Right lobe of liver (tissue), 6 donors: Measurements from ENCODE around the gene SEMA7A. TPM values are rescaled to one million over a fixed set of nuclear protein-coding genes. Genes with fewer than 3 reads are reported as not detected.

Source experiments
- ATAC-seq, 4 donors: fragments of 200-7000 bp; cut with Tn5 transposase; one replicate each; pipeline ENCODE4 v1.9.1; 2020; ENCODE audit warnings: mild to moderate bottlenecking in 4 of 4, moderate library complexity in 4 of 4
- DNase-seq, 3 donors: peaks; one replicate each; pipeline ENCODE4 v3.0.0-alpha.2; 2020
- H3K27ac ChIP-seq, 3 donors: fragments of 200-600 bp; one replicate each; pipeline ENCODE4 v1.8.0; 2022
- H3K27me3 ChIP-seq, 2 donors: fragments of 200-600 bp; one replicate each; pipeline ENCODE4 v1.8.0; 2022
- H3K36me3 ChIP-seq, 4 donors: fragments of 200-600 bp; sonication (generic) in 1 of 4; one replicate each; pipeline versions ENCODE4 v1.5.1 to v1.8.0; 2017 to 2022; ENCODE audit warnings: control low read depth in 1 of 4
- H3K4me1 ChIP-seq, 4 donors: fragments of 200-600 bp; sonication (generic) in 1 of 4; one replicate each; pipeline versions ENCODE4 v1.5.1 to v1.8.0; 2017 to 2022; ENCODE audit warnings: control low read depth in 1 of 4
- H3K4me3 ChIP-seq, 3 donors: fragments of 200-600 bp; one replicate each; pipeline ENCODE4 v1.8.0; 2022
- H3K9me3 ChIP-seq, 4 donors: fragments of 200-600 bp; sonication (generic) in 1 of 4; one replicate each; pipeline versions ENCODE4 v1.5.1 to v1.8.0; 2017 to 2022; ENCODE audit warnings: control low read depth in 1 of 4
- CTCF ChIP-seq, 4 donors: fragments of 200-600 bp in 3 of 4; fragments of 450-650 bp in 1 of 4; IDR thresholded peaks; one replicate each; pipeline versions ENCODE4 v1.5.1 to v1.8.0; 2016 to 2022; ENCODE audit warnings: antibody characterized with exemption in 4 of 4, mild to moderate bottlenecking in 2 of 4
- POLR2A ChIP-seq: fragments of 450-650 bp; IDR thresholded peaks from one replicate; pipeline ENCODE4 v1.6.1; 2017; ENCODE audit warnings: antibody characterized with exemption, mild to moderate bottlenecking
- WGBS: methylation state at CpG from one replicate; pipeline ENCODE4 v1.1.6; 2018; ENCODE audit warnings: low coverage, low lambda C conversion rate; ENCODE audit not compliant: insufficient coverage; ENCODE audit errors: missing lambda C conversion rate; 5-methylcytosine and 5-hydroxymethylcytosine counted together
- intact Hi-C, 2 donors: fragments of 100-400 bp; cut with DNase I; formaldehyde crosslinking; loops; one replicate each; pipeline versions ENCODE4 v1.11.2 to v1.14.1; 2022
- total RNA-seq, 6 experiments: library from RNA; depleted of rRNA in 2 of 6; stranded (reverse); fragments of >200 nt in 2 of 6; fragmentation: NEBNext Ultra II Directional in 3 of 6; extraction: Animal tissue kit (Norgen Biotek cat#: 25700) in 3 of 6; gene quantifications; one replicate each; pipeline versions ENCODE4 v1.1.0 to v1.2.4, GENCODE V29; 2016 to 2023
- donor health status: DM: no; HTN: yes; CAD: no.
- donor health status: DM: no; HTN: no; CAD: no.
- donor health status: DM: no; HTN: no; CAD: no.
- donor health status: DM: no; HTN: yes; CAD: no.
- donor health status: DM: no; HTN: yes; CAD: no.

Gene SEMA7A
- total RNA-seq, 6 experiments from 2014 or later = 0.42 to 2.4 (median 1.1) TPM

GRCh38 chr15:74376825-74377581 lies 56.8 kb downstream of the SEMA7A start:
- no peak for TF ChIP-seq POLR2A
- no peak for TF ChIP-seq CTCF (IDR thresholded peaks at IDR 0.05)
- DNase-seq (peak in 1 of 3 donors; percentile 39), ATAC-seq (no peak)
- Histone ChIP-seq H3K4me3 (no peak overlapping the region), H3K27ac (no peak overlapping the region), H3K9me3 (no peaks in the 10 kb centered on the region), H3K27me3 (no peaks in the 10 kb centered on the region), H3K36me3 (no peaks in the 10 kb centered on the region), H3K4me1 (peaks cover 0 to 17% (median 4%) of the 10 kb centered on the region in 4 donors)
- 90% methylated on average over 2 of the region's 6 CpGs for WGBS
- intact Hi-C loops = loop anchor here (5.0 to 10.0 kb wide), 3 partner anchors 115 to 258 kb away; partner anchors contain the start of gene CLK3 (in 1 of the 2)

- no peak for TF ChIP-seq POLR2A
- no peak for TF ChIP-seq CTCF (IDR thresholded peaks at IDR 0.05)
- no peaks in the 10 kb centered on the region for H3K36me3 ChIP-seq
- no peaks in the 10 kb centered on the region for H3K27me3 ChIP-seq
- intact Hi-C loops = loop anchor here (5.0 to 10.0 kb wide), 3 partner anchors 116 to 259 kb away; partner anchors contain the start of gene CLK3 (in 1 of the 2)
- H3K27ac ChIP-seq = no peak overlapping the region
- peaks cover 0 to 17% (median 4%) of the 10 kb centered on the region in 4 donors for H3K4me1 ChIP-seq
- H3K4me3 ChIP-seq = no peak overlapping the region
- no CpG with 5 or more reads among the region's 1 CpG for WGBS
- DNase-seq (peak in 1 of 3 donors; percentile 27), ATAC-seq (no peak)
- no peaks in the 10 kb centered on the region for H3K9me3 ChIP-seq
These were observed 57.5 kb downstream of the SEMA7A start for GRCh38 chr15:74376226-74376625.

GRCh38 chr15:74375303-74375693 lies 58.5 kb downstream of the SEMA7A start:
- H3K9me3 ChIP-seq = no peaks in the 10 kb centered on the region
- peak; percentile 70 to 78 (median 74) for DNase-seq
- H3K27ac ChIP-seq = no peak overlapping the region
- peak; percentile 71 to 89 (median 87) for TF ChIP-seq CTCF (IDR thresholded peaks at IDR 0.05)
- no peak for TF ChIP-seq POLR2A
- peaks cover 0 to 17% (median 4%) of the 10 kb centered on the region in 4 donors for H3K4me1 ChIP-seq
- 9% methylated on average over 9 of the region's 9 CpGs for WGBS
- no peaks in the 10 kb centered on the region for H3K27me3 ChIP-seq
- no peak overlapping the region for H3K4me3 ChIP-seq
- intact Hi-C loops = loop anchor here (5.0 to 10.0 kb wide), 3 partner anchors 117 to 260 kb away; partner anchors contain the start of gene CLK3 (in 1 of the 2)
- no peaks in the 10 kb centered on the region for H3K36me3 ChIP-seq
- peak; percentile 49 to 57 (median 57) for ATAC-seq

- Histone ChIP-seq H3K27ac (no peak overlapping the region), H3K36me3 (no peaks in the 10 kb centered on the region), H3K27me3 (no peaks in the 10 kb centered on the region), H3K9me3 (no peaks in the 10 kb centered on the region), H3K4me3 (peak overlapping the region in 1 of 3 donors; percentile 62), H3K4me1 (peaks cover 0 to 17% (median 4%) of the 10 kb centered on the region in 4 donors)
- ATAC-seq (no peak), DNase-seq (no peak)
- intact Hi-C loops = loop anchor here (5.0 to 10.0 kb wide), 3 partner anchors 118 to 260 kb away; partner anchors contain the start of gene CLK3 (in 1 of the 2)
- TF ChIP-seq POLR2A (no peak), CTCF (IDR thresholded peaks at IDR 0.05) (no peak)
- 38% methylated on average over 5 of the region's 11 CpGs for WGBS
These were observed 59.0 kb downstream of the SEMA7A start for GRCh38 chr15:74374648-74375302.
